ENCODE measurements around the gene DIAPH3.

The DIAPH3 gene

DNA sequence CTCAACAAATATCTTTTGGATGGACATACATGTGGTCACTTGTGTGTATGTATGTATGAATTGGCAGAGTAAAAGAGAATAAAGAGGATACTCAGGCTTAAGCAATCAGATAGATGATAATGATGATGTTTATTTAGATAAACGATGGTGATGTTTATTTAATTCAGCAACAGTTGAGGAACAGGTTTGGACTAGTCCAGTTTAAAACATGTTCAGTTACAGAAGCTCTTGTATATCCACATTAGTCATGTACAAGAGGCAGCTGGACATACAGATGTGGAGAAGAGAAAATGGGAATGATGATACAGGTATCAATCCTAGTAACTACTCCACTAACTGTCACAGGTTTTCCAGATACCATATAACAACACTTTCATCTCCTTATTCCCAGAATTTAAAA lies 232.1 kb downstream of the DIAPH3 start:
- no peak for DNase-seq

DNA sequence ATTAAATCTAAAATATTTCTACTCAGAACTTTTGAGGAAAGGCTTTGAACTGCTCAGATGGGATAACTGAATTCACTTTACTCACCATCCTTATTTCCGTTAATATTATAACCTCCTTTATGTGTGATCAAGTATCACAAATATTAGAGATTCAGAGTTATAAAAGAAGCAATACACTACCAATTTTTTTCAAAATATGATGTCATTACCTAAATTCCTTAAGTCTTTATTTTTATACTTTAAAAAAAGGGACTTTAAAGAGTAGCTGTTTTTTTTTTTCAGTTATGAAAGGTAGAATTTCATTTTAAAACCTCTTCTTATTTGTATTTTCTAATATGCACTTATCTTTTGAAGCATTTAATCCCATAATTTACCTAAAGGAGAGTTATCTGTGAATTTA lies 239.5 kb downstream of the DIAPH3 start:
- no peak for DNase-seq

DNA sequence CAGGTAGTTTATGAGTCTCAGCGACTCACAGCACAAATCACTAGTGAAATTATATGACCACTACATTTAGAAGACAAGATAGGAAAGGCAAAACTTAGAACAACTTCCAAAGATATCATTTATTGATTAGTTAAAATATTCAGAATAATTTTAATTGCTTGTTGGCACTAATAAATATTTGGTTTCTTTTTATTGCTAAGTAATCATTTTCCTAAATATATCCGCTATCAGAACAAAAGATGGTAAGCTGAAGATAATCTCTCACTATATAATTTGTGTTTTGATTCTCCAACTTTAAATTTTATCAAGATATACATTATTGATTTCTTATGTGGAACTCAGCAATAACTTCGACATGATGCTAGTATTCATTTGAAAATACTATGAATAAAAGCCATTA lies 248.5 kb downstream of the DIAPH3 start:
- DNase-seq: no peak

DNA sequence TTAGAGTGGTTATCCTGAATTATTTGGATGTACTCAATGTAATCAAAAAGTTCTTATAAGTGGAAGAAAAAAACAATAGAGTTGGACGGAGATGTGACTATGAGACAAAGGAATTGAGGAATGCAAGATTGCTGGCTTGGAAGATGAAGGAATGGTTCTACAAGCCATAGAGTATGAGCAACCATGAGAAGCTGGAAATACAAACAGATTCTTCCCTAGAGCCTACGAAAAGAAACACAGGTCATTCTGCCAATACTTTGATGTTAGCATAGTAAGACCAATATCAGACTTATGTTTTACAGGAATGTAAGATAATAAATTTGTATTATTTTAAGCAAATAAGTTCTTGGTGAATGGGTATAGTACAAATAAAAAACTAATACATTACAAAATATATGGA lies 249.2 kb downstream of the DIAPH3 start:
- no peak for DNase-seq

DNA sequence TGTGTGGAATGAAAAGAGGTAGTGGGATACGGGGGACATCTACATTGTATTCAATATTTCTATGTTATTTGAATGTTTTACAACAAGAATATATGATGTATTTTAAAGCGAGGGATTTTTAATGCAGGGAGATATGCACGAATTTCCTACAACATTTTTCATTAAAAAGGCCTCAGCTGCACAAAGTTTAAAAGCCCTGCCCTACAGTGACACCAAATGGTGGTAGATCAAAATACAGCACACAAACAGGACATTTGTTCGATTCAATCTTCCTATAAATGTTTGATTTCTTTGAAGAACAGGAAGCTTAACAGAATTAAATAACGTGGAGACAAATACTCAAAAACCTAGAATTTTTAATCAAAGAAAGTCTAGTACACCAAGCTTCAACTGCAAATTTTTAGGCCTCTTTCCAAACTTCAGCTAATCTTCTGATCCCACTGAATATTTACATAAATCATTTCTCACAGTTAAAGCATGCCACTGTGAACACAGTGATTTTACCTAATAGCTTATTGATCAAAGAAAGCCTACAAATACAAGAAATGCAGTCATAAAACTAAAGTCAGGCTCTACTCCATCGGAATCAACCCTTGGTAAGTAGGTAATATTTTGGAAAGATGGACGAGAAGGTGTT lies 257.2 kb downstream of the DIAPH3 start:
- DNase-seq: no peak

GRCh38 chr13:59901191-59901590 lies 262.5 kb downstream of the DIAPH3 start:
- DNase-seq: no peak

DNA sequence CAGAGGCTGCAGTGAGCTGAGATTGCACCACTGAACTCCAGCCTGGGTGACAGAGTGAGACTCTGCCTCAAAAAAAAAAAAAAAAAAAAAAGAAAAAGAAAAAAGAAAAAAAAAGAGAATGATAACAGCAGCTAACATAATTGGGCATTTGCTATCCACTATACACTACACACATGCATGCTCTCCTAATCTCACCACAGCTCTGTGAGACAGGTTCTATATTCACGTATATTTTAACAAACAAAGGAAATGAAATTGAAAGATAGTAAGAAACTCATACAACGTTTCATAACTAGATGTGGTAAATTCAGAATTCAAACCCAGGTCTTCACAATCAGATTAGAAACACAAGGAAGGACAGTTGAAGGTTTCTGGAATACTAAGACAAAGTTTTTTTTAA lies 265.7 kb downstream of the DIAPH3 start:
- no peak for DNase-seq

- DNase-seq: no peak
Observed at GRCh38 chr13:59893266-59893665, 270.5 kb downstream of the DIAPH3 start.

- DNase-seq: no peak
Observed at GRCh38 chr13:59891053-59891452, 272.7 kb downstream of the DIAPH3 start.

- no peak for DNase-seq
Observed at GRCh38 chr13:59890054-59890453, 273.7 kb downstream of the DIAPH3 start.

GRCh38 chr13:59888408-59888807 lies 275.3 kb downstream of the DIAPH3 start:
- DNase-seq: no peak

DNA sequence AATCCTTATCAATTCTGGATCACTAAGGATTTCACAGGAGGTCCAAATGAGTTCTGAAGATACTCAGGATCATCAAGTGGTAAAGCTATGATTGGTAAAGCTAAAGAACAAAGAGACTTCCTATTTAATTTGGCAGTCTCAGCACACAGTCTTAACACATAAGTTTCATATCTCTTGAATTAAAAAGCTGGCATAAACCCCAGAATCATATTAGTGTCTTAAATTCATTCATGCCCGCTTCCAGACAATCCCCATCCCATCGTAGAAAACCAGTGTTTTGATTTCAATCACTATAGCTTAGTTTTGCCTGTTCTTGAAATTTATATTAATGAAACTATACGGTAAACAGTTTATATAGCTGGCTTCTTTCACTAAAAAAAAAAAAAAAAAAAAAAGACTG lies 278.7 kb downstream of the DIAPH3 start:
- no peak for DNase-seq

DNA sequence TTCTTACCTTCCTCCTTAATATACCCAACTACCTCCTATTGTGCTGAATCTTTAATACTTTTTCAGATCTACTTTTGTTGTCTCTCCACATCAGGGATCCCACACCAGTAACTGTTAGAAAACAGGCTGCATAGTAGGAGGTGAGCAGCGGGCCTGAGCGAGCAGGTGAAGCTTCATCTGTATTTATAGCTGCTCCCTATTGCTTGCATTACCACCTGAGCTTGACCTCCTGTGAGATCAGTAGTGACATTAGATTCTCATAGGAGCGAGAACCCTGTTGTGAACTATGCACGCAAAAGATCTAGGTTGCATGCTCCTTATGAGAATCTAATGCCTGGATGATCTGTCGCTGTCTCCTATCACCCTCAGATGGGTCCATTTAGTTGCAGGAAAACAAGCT lies 279.8 kb downstream of the DIAPH3 start:
- DNase-seq: no peak

- no peak for DNase-seq
Observed at GRCh38 chr13:59880468-59880867, 283.3 kb downstream of the DIAPH3 start.

GRCh38 chr13:59879281-59879680 lies 284.4 kb downstream of the DIAPH3 start:
- DNase-seq: no peak

DNA sequence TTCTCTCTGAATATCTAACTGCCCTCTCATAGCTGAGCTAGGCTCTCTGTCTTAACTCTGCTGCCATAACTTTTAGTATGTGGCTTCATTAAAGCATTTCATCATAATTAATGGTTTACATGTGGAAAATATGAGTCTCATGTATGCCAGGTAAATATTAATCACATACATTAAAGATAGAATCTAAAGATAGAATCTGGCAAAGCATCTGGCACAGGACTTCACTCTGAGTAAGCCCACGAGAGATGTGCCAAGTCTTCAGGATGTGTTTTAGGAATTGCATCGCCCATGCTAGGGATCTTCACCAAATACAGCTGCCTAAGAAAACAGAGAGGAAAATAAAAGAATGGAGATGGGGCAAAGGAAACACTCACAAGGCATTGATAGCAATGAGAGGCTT lies 285.8 kb downstream of the DIAPH3 start:
- no peak for DNase-seq

- no peak for DNase-seq
Observed at GRCh38 chr13:59874973-59875372, 288.8 kb downstream of the DIAPH3 start.

DNA sequence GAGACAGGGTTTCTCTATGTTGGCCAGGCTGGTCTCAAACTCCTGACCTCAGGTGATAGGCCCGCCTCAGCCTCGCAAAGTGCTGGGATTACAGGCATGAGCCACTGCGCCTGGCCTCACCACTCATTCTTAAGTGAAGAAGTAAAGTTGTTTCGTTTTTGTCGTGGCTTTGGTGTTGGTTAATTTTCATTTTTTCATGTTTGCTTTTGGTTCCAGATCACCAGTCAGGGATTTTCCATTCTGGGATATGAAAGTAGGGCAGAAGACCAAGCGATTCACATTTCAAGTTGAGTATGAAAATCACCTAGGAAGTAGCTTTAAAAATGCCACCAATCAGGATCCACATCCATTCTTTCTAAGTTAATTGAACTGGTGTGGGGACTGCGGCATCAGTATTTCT lies 289.9 kb downstream of the DIAPH3 start:
- DNase-seq: no peak

GRCh38 chr13:59873309-59873708 lies 290.4 kb downstream of the DIAPH3 start:
- no peak for DNase-seq

GRCh38 chr13:59867867-59868266 lies 295.9 kb downstream of the DIAPH3 start:
- no peak for DNase-seq

GRCh38 chr13:59865398-59865797 lies 298.3 kb downstream of the DIAPH3 start:
- no peak for DNase-seq

GRCh38 chr13:59863621-59864020 lies 300.1 kb downstream of the DIAPH3 start:
- DNase-seq: no peak

- DNase-seq: no peak
Observed at GRCh38 chr13:59861676-59862075, 302.1 kb downstream of the DIAPH3 start.

DNA sequence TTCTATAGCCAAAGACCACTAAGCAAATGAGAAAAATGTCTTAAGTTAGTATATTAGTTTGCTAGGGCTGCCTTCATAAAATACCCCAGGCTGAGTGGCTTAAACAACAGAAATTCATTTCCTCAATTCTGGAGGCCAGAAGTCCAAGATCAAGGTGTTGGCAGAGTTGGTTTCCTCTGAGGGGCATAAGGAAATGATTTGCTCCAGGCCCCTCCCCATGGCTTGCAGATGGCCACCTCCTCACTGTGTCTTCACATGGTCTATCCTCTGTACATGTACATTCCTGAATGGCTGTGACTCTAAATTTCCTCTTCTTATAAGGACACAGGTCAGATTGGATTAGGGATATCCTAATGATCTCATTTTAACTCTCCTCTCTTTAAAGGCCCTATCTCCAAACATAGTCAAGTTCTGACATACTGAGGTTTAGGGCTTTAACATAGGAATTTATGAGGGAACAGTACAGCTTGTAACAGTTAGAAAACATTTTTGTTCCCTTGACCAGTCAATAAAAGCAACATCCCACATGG lies 307.4 kb downstream of the DIAPH3 start:
- DNase-seq: no peak

- no peak for DNase-seq
Observed at GRCh38 chr13:59846845-59847620, 316.7 kb downstream of the DIAPH3 start.
